ENCODE measurements around the gene CHD6. TPM values are rescaled to one million over a fixed set of nuclear protein-coding genes. Genes with fewer than 3 reads are reported as not detected.

Gene CHD6
- polyA plus RNA-seq, 1 donor (not counting 4 experiments of a cell fraction or from before 2014, with no cell fraction given): 6.8 TPM

DNA sequence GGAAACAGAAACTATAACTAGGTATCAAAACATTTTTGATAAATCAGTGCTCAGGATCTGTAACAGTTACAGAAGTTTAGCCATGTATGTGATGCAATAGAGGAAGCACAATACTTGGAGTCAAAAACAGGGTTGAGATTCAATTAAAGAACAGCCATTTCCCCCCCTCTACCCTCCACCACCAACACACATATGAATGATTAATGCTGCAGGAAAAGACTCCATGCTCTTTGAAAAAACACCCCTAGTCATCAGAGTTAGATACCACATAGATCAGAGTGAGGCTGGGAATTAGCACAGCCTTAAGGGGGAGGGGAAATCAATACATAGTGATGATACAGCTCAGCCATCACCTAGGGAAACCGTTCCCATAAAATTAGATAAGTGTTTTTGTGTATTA lies 142.7 kb downstream of the CHD6 start:
- FAIRE-seq (no peak), DNase-seq (ENCODE audit: low read depth, low spot score) (no peak)
- Histone ChIP-seq H3K27me3 (ENCODE audit: control insufficient read depth, extremely low read depth, insufficient read depth, low read length) (no peaks in the 10 kb centered on the region), H3K4me2 (ENCODE audit: control insufficient read depth, extremely low read depth, insufficient read depth, low read depth, low read length) (no peak overlapping the region), H3K79me2 (ENCODE audit: control insufficient read depth, insufficient read depth, low read length) (no peaks in the 10 kb centered on the region), H4K20me1 (ENCODE audit: control insufficient read depth, extremely low read depth, insufficient read depth, low read length) (no peaks in the 10 kb centered on the region), H3K9me1 (ENCODE audit: control insufficient read depth, extremely low read depth, insufficient read depth, low read length) (no peaks in the 10 kb centered on the region), H2AFZ (ENCODE audit: control insufficient read depth, low read length) (no peak overlapping the region), H3K36me3 (ENCODE audit: control insufficient read depth in 2 of 2, extremely low read depth in 1 of 2, insufficient read depth in 2 of 2, low read length in 2 of 2) (peaks cover 0 to 5% of the 10 kb centered on the region in 2 experiments), H3K27ac (ENCODE audit: control insufficient read depth, insufficient read depth, low read length) (no peak overlapping the region), H3K4me3 (ENCODE audit: control insufficient read depth in 2 of 3, extremely low read depth in 1 of 3, insufficient read depth in 2 of 3, low read depth in 1 of 3, low read length in 3 of 3) (no peak overlapping the region), H3K9me3 (ENCODE audit: control insufficient read depth, low read depth, low read length) (no peaks in the 10 kb centered on the region), H3K4me1 (ENCODE audit: control insufficient read depth, extremely low read depth, insufficient read depth, low read length) (peaks cover 6% of the 10 kb centered on the region), H3K9ac (ENCODE audit: control insufficient read depth, extremely low read depth, insufficient read depth, low read length) (no peak overlapping the region)
- dilution Hi-C loops (cut with MboI; ENCODE audit: extremely low pct_ligation_motif_present, low sequenced_read_pairs): no loop called here
- TF ChIP-seq, protein P1, sequence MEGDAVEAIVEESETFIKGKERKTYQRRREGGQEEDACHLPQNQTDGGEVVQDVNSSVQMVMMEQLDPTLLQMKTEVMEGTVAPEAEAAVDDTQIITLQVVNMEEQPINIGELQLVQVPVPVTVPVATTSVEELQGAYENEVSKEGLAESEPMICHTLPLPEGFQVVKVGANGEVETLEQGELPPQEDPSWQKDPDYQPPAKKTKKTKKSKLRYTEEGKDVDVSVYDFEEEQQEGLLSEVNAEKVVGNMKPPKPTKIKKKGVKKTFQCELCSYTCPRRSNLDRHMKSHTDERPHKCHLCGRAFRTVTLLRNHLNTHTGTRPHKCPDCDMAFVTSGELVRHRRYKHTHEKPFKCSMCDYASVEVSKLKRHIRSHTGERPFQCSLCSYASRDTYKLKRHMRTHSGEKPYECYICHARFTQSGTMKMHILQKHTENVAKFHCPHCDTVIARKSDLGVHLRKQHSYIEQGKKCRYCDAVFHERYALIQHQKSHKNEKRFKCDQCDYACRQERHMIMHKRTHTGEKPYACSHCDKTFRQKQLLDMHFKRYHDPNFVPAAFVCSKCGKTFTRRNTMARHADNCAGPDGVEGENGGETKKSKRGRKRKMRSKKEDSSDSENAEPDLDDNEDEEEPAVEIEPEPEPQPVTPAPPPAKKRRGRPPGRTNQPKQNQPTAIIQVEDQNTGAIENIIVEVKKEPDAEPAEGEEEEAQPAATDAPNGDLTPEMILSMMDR (optimal IDR thresholded peaks at IDR 0.05 in 1 of 3, IDR thresholded peaks at IDR 0.05 in 1 of 3, conservative IDR thresholded peaks at IDR 0.05 in 1 of 3; ENCODE audit: extremely low read depth in 1 of 3, insufficient read depth in 2 of 3, low read length in 3 of 3): no peak
- no peak for TF ChIP-seq EZH2 (IDR thresholded peaks at IDR 0.05; ENCODE audit: low read length)

DNA sequence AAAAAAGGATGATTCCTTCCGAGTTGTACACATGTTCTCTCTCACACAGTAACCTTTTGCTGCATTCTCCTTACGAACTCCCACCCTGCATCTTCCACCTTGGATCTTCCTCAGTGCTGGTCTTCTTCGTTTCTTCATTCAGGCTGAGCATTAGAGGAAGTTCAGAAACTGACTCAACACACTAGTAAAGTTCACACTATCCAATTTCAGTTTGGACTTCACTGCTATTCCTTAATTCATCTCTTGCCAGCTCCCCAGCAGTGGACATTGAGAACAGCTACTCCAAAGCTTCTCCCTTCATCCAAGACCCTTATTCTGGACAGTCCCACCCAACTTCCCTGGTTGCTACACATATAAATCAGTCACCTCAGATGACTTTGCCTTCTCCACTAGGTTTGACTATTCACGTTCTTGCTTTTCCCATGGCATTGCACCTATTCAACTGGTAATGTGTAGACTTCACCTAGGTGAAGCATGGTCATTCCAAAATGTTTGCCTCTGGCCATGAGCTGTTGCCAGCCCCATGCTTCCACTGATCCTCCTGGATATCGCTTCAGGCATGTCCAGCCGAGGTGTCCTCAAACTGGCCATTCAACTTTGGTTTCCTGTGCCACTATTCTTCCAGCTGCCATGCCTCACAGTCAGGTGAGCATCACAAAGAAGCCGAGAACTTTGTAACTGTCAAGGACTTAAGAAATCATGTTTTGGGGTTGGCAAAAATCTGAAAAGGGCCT lies 147.6 kb downstream of the CHD6 start:
- Histone ChIP-seq H3K36me3 (ENCODE audit: control insufficient read depth in 2 of 2, extremely low read depth in 1 of 2, insufficient read depth in 2 of 2, low read length in 2 of 2) (peaks cover 0 to 7% of the 10 kb centered on the region in 2 experiments), H3K79me2 (ENCODE audit: control insufficient read depth, insufficient read depth, low read length) (no peaks in the 10 kb centered on the region), H3K27ac (ENCODE audit: control insufficient read depth, insufficient read depth, low read length) (no peak overlapping the region), H2AFZ (ENCODE audit: control insufficient read depth, low read length) (no peak overlapping the region), H4K20me1 (ENCODE audit: control insufficient read depth, extremely low read depth, insufficient read depth, low read length) (no peaks in the 10 kb centered on the region), H3K9me3 (ENCODE audit: control insufficient read depth, low read depth, low read length) (no peaks in the 10 kb centered on the region), H3K27me3 (ENCODE audit: control insufficient read depth, extremely low read depth, insufficient read depth, low read length) (no peaks in the 10 kb centered on the region), H3K4me3 (ENCODE audit: control insufficient read depth in 2 of 3, extremely low read depth in 1 of 3, insufficient read depth in 2 of 3, low read depth in 1 of 3, low read length in 3 of 3) (no peak overlapping the region), H3K4me1 (ENCODE audit: control insufficient read depth, extremely low read depth, insufficient read depth, low read length) (peaks cover 5% of the 10 kb centered on the region), H3K9ac (ENCODE audit: control insufficient read depth, extremely low read depth, insufficient read depth, low read length) (no peak overlapping the region), H3K9me1 (ENCODE audit: control insufficient read depth, extremely low read depth, insufficient read depth, low read length) (no peaks in the 10 kb centered on the region), H3K4me2 (ENCODE audit: control insufficient read depth, extremely low read depth, insufficient read depth, low read depth, low read length) (no peak overlapping the region)
- DNase-seq (ENCODE audit: low read depth, low spot score): no peak
- dilution Hi-C loops (cut with MboI; ENCODE audit: extremely low pct_ligation_motif_present, low sequenced_read_pairs): no loop called here
- TF ChIP-seq, protein P1 (optimal IDR thresholded peaks at IDR 0.05 in 1 of 3, IDR thresholded peaks at IDR 0.05 in 1 of 3, conservative IDR thresholded peaks at IDR 0.05 in 1 of 3; ENCODE audit: extremely low read depth in 1 of 3, insufficient read depth in 2 of 3, low read length in 3 of 3): no peak
- TF ChIP-seq EZH2 (IDR thresholded peaks at IDR 0.05; ENCODE audit: low read length): no peak
- no peak for FAIRE-seq

Measured in keratinocyte (primary cell).